ENCODE measurements around the gene TFPI. TPM values are rescaled to one million over a fixed set of nuclear protein-coding genes. Genes with fewer than 3 reads are reported as not detected.

Gene TFPI
- total and polyA plus RNA-seq, 4 donors = 169 to 253 (median 237) TPM

GRCh38 chr2:187493180-187493579, 61.1 kb downstream of the TFPI start:
- no peak for TF ChIP-seq CTCF (IDR thresholded peaks at IDR 0.05; ENCODE audit: control extremely low read depth, extremely low read depth)
- Histone ChIP-seq H3K4me3 (no peak overlapping the region), H3K27ac (ENCODE audit: low read depth in 1 of 2, low read length in 1 of 2) (no peak overlapping the region), H3K4me1 (ENCODE audit: control insufficient read depth in 5 of 5, insufficient read depth in 5 of 5, low read length in 5 of 5) (no peaks in the 10 kb centered on the region), H3K27me3 (ENCODE audit: control insufficient read depth in 3 of 3, insufficient read depth in 3 of 3, low read length in 2 of 3) (no peaks in the 10 kb centered on the region), H3K9ac (ENCODE audit: insufficient read depth in 1 of 2, low read length in 2 of 2) (no peak overlapping the region), H3K36me3 (ENCODE audit: control insufficient read depth in 4 of 4, insufficient read depth in 4 of 4, low read length in 4 of 4) (peaks cover 0 to 24% (median 10%) of the 10 kb centered on the region in 4 donors), H3K9me3 (ENCODE audit: control insufficient read depth in 4 of 4, insufficient read depth in 3 of 4, low read length in 3 of 4) (peaks cover 0 to 4% (median 0%) of the 10 kb centered on the region in 4 donors)
- DNase-seq = no peak
- 84% methylated on average over 5 of the region's 5 CpGs for WGBS, 2 donors
- no peak for ATAC-seq (ENCODE audit: insufficient read depth, low FRiP score)

- TF ChIP-seq CTCF (IDR thresholded peaks at IDR 0.05; ENCODE audit: control extremely low read depth, extremely low read depth) = no peak
- DNase-seq (no peak), ATAC-seq (ENCODE audit: insufficient read depth, low FRiP score) (no peak)
- no peak overlapping the region for H3K9ac ChIP-seq (ENCODE audit: insufficient read depth in 1 of 2, low read length in 2 of 2)
- H3K4me1 ChIP-seq (ENCODE audit: control insufficient read depth in 5 of 5, insufficient read depth in 5 of 5, low read length in 5 of 5) = peaks cover 0 to 12% (median 0%) of the 10 kb centered on the region in 5 donors
- H3K9me3 ChIP-seq (ENCODE audit: control insufficient read depth in 4 of 4, insufficient read depth in 3 of 4, low read length in 3 of 4) = no peaks in the 10 kb centered on the region
- H3K36me3 ChIP-seq (ENCODE audit: control insufficient read depth in 4 of 4, insufficient read depth in 4 of 4, low read length in 4 of 4) = peaks cover 0 to 5% (median 2%) of the 10 kb centered on the region in 4 donors
- H3K27me3 ChIP-seq (ENCODE audit: control insufficient read depth in 3 of 3, insufficient read depth in 3 of 3, low read length in 2 of 3) = no peaks in the 10 kb centered on the region
- no peak overlapping the region for H3K27ac ChIP-seq (ENCODE audit: low read depth in 1 of 2, low read length in 1 of 2)
- no peak overlapping the region for H3K4me3 ChIP-seq
Observed at GRCh38 chr2:187486241-187486640, 68.0 kb downstream of the TFPI start.

GRCh38 chr2:187485523-187485922, 68.7 kb downstream of the TFPI start:
- 79 to 82% methylated on average over 1 of the region's 1 CpG for WGBS, 2 donors
- H3K4me3 ChIP-seq = no peak overlapping the region
- no peak overlapping the region for H3K9ac ChIP-seq (ENCODE audit: insufficient read depth in 1 of 2, low read length in 2 of 2)
- ATAC-seq (ENCODE audit: insufficient read depth, low FRiP score) = no peak
- no peak overlapping the region for H3K27ac ChIP-seq (ENCODE audit: low read depth in 1 of 2, low read length in 1 of 2)
- H3K27me3 ChIP-seq (ENCODE audit: control insufficient read depth in 3 of 3, insufficient read depth in 3 of 3, low read length in 2 of 3) = no peaks in the 10 kb centered on the region
- peak in 2 of 3 donors; percentile 39 to 47 for DNase-seq
- peaks cover 0 to 6% (median 2%) of the 10 kb centered on the region in 4 donors for H3K36me3 ChIP-seq (ENCODE audit: control insufficient read depth in 4 of 4, insufficient read depth in 4 of 4, low read length in 4 of 4)
- TF ChIP-seq CTCF (IDR thresholded peaks at IDR 0.05; ENCODE audit: control extremely low read depth, extremely low read depth) = no peak
- H3K9me3 ChIP-seq (ENCODE audit: control insufficient read depth in 4 of 4, insufficient read depth in 3 of 4, low read length in 3 of 4) = no peaks in the 10 kb centered on the region
- peaks cover 0 to 12% (median 0%) of the 10 kb centered on the region in 5 donors for H3K4me1 ChIP-seq (ENCODE audit: control insufficient read depth in 5 of 5, insufficient read depth in 5 of 5, low read length in 5 of 5)

GRCh38 chr2:187483537-187483936, 70.7 kb downstream of the TFPI start:
- H3K9ac ChIP-seq (ENCODE audit: insufficient read depth in 1 of 2, low read length in 2 of 2) = no peak overlapping the region
- no peak overlapping the region for H3K4me3 ChIP-seq
- DNase-seq (no peak), ATAC-seq (ENCODE audit: insufficient read depth, low FRiP score) (no peak)
- 23 to 34% methylated on average over 2 of the region's 2 CpGs for WGBS, 2 donors
- no peak overlapping the region for H3K27ac ChIP-seq (ENCODE audit: low read depth in 1 of 2, low read length in 1 of 2)
- H3K4me1 ChIP-seq (ENCODE audit: control insufficient read depth in 5 of 5, insufficient read depth in 5 of 5, low read length in 5 of 5) = peaks cover 0 to 12% (median 0%) of the 10 kb centered on the region in 5 donors
- peaks cover 0 to 9% (median 4%) of the 10 kb centered on the region in 4 donors for H3K36me3 ChIP-seq (ENCODE audit: control insufficient read depth in 4 of 4, insufficient read depth in 4 of 4, low read length in 4 of 4)
- H3K9me3 ChIP-seq (ENCODE audit: control insufficient read depth in 4 of 4, insufficient read depth in 3 of 4, low read length in 3 of 4) = no peaks in the 10 kb centered on the region
- no peak for TF ChIP-seq CTCF (IDR thresholded peaks at IDR 0.05; ENCODE audit: control extremely low read depth, extremely low read depth)
- no peaks in the 10 kb centered on the region for H3K27me3 ChIP-seq (ENCODE audit: control insufficient read depth in 3 of 3, insufficient read depth in 3 of 3, low read length in 2 of 3)
